ENCODE results near the gene SLC25A41.

Gene SLC25A41

GRCh38 chr19:6425732-6426620, 7.6 kb downstream of the SLC25A41 start:
- no peak for DNase-seq

GRCh38 chr19:6424939-6425731, 8.4 kb downstream of the SLC25A41 start:
- peak; percentile 100 for DNase-seq

DNA sequence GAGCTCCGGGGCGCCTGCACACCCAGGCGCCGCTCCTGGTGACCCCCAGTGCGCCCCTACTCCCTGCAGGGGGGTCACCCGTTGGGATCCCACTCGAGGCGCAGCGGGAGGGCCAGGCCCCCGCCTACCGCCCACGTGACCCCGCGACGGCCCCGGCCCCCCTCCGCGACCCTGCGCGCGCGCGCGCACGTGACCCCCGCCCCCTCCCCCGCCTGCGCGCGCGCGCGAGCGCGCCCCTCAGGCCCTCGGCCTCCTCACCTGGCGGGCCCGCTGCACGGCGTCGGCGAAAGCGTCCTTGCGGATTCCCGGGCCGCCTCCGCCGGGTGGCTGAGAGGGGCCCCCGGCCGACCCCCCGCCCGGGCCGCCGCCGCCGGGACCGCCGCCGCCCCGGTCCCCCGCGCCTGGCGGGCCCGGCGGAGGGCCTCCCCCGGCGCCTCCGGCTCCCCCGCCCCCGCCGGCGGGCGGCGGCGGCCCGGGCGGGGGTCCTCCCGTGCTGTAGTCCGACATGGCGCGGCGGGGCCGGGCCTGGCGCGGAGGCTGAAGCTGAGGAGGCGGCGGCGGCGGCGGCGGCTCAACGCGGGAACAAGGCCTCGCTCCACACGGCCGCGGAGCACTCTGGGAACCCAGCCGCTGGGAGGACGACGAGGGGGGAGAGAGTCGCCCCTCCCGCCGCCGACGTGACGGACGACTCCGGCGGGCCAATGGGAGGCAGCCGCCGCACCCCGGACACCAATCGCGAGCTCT, 9.2 kb downstream of the SLC25A41 start, which contains the start of gene KHSRP:
TSS of gene KHSRP (minus strand) at position 617 of the 744 bp plus-strand sequence. CDS start at position 507, 110 bp downstream.
- peak; percentile 26 for DNase-seq

GRCh38 chr19:6423499-6424194, 9.9 kb downstream of the SLC25A41 start:
- DNase-seq: peak; percentile 49

DNA sequence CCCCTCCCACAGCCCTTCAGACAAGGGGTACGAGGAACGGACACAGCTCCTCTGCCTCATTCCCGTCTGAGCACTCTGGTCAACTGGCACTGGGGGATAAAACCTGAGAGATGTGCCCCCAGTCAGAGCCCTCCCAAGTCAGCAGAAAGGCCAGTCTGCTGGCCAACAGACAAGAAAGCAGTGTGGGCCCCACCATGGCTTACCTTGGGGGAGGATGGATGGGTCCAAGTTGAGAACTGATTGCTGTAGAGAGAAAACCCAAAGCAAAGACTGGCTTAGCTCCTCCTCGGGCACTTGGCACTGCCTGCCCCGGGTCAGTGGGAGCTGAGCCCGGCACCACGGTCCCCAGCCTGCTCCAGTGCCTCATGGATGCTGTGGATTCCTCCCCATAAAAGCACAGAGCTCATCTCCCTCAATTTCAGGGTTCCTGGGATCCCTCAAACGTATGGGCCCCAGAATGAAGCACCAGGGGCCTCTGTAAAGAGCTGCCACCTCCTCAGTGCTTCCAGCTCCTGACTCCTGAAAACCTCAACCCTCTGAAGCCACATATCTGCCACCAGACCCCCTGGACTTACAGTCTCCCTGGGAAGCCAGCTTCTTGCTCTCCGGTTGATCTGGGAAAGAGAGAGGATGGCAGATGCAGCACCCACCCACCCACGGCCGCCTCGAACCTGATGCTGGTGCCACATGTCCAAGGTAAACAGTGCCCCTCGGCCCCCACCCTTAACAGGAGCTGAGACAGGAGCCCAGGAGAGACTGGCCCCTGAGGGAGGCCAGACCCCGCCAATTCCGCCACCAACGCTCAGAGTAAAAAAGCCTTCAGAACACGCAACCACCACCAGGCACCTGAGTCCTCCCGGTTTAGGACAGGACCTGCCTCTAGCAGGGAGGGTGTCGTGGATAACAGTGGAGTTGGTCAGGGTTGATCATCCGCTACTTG, 12.2 kb downstream of the SLC25A41 start:
- no peak for DNase-seq

DNA sequence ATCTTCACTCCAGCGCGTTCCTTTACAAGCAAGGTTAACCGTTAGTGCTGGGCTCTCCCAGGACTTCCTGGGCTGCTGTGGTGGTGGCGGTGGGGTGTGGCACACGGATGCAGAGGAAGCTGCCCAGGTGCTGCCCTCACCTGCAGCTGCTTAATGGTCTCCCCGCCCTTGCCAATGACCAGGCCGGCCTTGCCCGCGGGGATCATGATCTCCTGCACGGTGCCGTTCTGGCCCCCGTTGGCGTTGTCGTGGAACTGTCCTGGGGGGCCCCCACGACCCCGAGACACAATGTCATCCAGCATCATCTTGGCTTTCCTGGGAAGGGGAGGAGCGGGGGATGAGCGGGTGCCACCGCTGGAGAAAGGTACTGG, 15.0 kb downstream of the SLC25A41 start:
- DNase-seq: no peak

GRCh38 chr19:6417713-6418561, 15.6 kb downstream of the SLC25A41 start:
- DNase-seq: no peak

GRCh38 chr19:6416658-6417405, 16.7 kb downstream of the SLC25A41 start:
- DNase-seq: no peak

- DNase-seq: no peak
These were observed 17.9 kb downstream of the SLC25A41 start for GRCh38 chr19:6415591-6416190.

GRCh38 chr19:6414793-6415590, 18.6 kb downstream of the SLC25A41 start:
- no peak for DNase-seq

GRCh38 chr19:6413721-6414643, 19.6 kb downstream of the SLC25A41 start:
- no peak for DNase-seq

DNA sequence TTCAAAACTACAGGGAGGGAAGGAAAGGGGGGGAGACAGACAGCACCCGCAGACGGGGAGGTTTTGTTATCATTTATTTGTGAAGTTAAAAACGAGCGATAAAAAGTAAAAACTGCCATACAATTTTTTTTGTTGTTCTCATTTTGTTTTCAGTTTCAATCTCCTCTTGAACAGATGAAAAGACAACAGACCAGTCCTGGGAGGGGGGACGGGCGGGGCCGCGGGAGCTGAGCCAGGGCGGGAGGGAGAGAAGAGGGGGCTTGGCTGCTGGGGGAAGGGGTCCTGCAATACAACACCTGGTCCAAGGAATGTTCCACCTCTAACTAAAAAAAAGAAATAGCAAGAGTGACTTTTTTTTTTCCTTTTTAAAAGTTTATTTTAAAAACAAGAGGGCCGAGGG, 20.3 kb downstream of the SLC25A41 start:
- DNase-seq: no peak

DNA sequence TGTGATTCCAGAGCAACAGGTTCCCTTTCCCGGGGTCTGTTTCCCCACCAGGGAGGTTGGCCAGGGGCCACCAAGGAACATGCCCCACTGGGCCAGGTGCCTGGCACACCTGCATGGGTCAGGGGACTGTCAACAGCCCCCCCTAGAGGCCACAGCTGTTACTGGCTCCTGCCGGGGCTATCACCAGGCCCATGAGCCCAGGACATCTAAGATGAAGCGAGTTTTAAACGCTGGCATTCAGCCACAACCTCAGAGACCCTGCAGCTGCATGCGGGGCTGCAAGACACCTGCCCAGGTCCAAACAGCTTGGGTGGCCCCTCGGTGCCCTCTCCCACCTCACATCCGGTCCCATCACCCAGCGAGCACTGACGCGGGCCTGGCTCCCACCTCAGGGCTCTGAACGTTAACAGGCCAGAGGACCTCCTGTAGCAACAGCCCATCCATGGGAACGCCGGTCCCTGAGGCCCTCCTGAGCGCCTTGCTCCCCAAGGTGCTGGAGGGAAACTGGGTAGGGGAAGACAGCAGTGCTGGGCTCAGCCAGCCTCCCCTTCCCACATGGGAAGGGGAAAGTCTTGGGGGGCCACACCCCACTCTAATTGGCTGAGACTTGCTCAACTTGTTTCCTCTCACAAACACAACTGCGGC, 21.0 kb downstream of the SLC25A41 start:
- peak; percentile 11 for DNase-seq

GRCh38 chr19:6412061-6412446, 21.5 kb downstream of the SLC25A41 start:
- DNase-seq: no peak

GRCh38 chr19:6409346-6409745, 24.2 kb downstream of the SLC25A41 start:
- no peak for DNase-seq

- DNase-seq: no peak
These were observed 27.2 kb downstream of the SLC25A41 start for GRCh38 chr19:6406401-6406800.
